ENCODE data around the gene TYW1B.
A peak's percentile ranks its signal among the peaks of the same experiment; 100 is the strongest.
"Not testable (repeated sequence)": the region's sequence is repeated elsewhere in the genome, so short reads cannot be mapped to it uniquely, and the experiment has no call there.

The TYW1B gene

DNA sequence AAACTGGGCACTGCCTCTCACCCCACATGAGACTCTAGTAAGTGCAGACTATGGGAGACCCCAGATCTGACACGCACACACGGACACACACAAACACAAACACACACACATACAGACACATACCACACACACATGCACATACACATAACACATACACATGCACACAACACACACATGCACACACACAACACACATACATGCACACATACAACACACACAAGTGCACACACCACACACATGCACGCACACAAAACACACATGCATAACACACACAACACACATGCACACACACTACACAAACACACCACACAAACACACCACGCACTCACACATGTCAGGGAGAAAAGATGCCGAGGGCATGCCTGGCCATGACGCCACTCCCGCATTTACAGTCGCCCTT is 205.5 kb downstream of the TYW1B start:
- ATAC-seq (ENCODE audit: low read depth) (no peak), DNase-seq (ENCODE audit: low spot score) (no peak)
- no peak overlapping the region for H3K4me3 ChIP-seq (ENCODE audit: severe bottlenecking)
- no peaks in the 10 kb centered on the region for H3K27me3 ChIP-seq (ENCODE audit: insufficient read depth, poor library complexity, severe bottlenecking)
- no peak overlapping the region for H3K27ac ChIP-seq (ENCODE audit: poor library complexity, severe bottlenecking)
- TF ChIP-seq, protein P1, sequence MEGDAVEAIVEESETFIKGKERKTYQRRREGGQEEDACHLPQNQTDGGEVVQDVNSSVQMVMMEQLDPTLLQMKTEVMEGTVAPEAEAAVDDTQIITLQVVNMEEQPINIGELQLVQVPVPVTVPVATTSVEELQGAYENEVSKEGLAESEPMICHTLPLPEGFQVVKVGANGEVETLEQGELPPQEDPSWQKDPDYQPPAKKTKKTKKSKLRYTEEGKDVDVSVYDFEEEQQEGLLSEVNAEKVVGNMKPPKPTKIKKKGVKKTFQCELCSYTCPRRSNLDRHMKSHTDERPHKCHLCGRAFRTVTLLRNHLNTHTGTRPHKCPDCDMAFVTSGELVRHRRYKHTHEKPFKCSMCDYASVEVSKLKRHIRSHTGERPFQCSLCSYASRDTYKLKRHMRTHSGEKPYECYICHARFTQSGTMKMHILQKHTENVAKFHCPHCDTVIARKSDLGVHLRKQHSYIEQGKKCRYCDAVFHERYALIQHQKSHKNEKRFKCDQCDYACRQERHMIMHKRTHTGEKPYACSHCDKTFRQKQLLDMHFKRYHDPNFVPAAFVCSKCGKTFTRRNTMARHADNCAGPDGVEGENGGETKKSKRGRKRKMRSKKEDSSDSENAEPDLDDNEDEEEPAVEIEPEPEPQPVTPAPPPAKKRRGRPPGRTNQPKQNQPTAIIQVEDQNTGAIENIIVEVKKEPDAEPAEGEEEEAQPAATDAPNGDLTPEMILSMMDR (IDR thresholded peaks at IDR 0.05; ENCODE audit: poor library complexity, severe bottlenecking), result no peak
- no peaks in the 10 kb centered on the region for H3K9me3 ChIP-seq (ENCODE audit: severe bottlenecking)
- peaks cover 3% of the 10 kb centered on the region for H3K4me1 ChIP-seq (ENCODE audit: insufficient read depth, poor library complexity, severe bottlenecking)
- no peaks in the 10 kb centered on the region for H3K36me3 ChIP-seq (ENCODE audit: low read depth)

DNA sequence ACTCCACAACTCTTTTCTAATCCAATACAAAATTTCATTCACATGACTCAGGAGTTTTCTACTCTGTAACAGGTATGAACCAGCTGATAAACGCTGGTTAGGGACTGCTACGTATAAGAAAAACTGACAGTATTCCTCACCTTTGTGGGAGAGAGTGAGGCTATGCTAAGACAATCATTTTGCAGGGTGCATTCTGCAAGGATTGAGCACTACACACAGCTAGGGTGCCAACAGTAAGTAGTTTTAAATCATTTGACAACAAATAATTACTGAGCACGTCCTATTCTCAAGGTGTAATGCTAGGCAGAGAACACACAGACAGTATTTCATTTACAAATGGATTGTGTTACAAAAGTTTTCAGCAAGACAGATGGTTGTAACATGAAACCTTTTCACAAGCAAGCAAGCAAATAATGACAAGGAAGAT is 206.2 kb downstream of the TYW1B start:
- H3K4me1 ChIP-seq (ENCODE audit: insufficient read depth, poor library complexity, severe bottlenecking); H3K4me3 ChIP-seq (ENCODE audit: severe bottlenecking); DNase-seq (ENCODE audit: low spot score); H3K27me3 ChIP-seq (ENCODE audit: insufficient read depth, poor library complexity, severe bottlenecking); H3K9me3 ChIP-seq (ENCODE audit: severe bottlenecking); H3K36me3 ChIP-seq (ENCODE audit: low read depth); H3K27ac ChIP-seq (ENCODE audit: poor library complexity, severe bottlenecking): not testable (repeated sequence)
- ATAC-seq (ENCODE audit: low read depth), result peak; percentile 72

DNA sequence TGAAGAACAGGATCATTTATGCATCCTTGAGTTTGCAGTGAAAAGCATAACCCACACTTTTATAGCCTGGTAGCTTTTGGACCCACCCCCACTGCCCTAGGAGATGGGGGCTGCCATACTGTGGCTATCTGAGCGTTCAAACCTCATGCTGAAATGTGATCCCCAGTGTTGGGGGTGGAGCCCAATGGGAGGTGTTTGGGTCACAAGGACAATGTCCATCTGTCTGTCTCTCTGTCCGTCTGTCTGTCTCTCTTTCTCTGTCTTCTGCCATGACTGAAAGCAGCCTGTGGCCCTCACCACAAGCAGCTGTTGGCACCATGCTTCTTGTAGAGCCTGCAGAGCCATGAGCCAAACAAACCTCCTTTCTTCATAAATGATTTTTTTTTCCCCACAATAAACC is 207.1 kb downstream of the TYW1B start:
- not testable (repeated sequence) for ATAC-seq (ENCODE audit: low read depth); H3K27me3 ChIP-seq (ENCODE audit: insufficient read depth, poor library complexity, severe bottlenecking)

DNA sequence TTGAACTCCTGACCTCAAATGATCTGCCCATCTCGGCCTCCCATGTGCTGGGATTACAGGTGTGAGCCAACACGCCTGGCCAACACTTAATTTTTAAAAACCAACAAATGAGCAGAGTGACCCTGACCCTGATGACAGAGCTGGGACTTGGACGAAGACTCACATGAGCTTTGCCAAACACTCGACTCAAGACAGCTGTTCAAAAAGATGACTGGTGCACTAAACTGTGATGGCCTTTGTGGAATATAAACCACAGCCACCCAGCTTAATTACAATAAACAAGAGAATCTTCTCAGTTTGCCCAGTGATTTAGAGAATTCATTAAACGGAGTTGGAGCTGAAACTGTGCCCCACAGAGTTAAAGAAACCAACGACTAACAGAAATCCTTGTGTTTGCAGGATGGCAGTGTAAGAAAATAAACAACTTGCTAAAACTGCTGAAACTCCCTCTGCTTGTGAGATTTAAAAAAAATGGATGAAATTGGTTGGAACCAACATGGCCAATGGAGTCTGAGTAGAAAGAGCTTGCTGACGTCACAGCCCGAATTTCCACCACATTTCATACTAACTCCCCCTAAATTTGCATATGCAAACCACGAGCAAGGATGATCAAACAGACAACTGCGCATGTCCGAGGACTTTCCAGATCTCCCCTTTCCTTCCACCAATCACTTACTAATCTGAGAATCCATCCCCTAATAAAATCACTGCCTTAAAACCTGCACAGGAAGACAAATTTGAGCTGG is 209.4 kb downstream of the TYW1B start:
- ATAC-seq (ENCODE audit: low read depth); H3K4me1 ChIP-seq (ENCODE audit: insufficient read depth, poor library complexity, severe bottlenecking); DNase-seq (ENCODE audit: low spot score); H3K9me3 ChIP-seq (ENCODE audit: severe bottlenecking); H3K27ac ChIP-seq (ENCODE audit: poor library complexity, severe bottlenecking); H3K27me3 ChIP-seq (ENCODE audit: insufficient read depth, poor library complexity, severe bottlenecking); H3K4me3 ChIP-seq (ENCODE audit: severe bottlenecking); H3K36me3 ChIP-seq (ENCODE audit: low read depth): not testable (repeated sequence)

More for the DNA sequence above, 207.1 kb downstream of the TYW1B start:
- not testable (repeated sequence) for DNase-seq (ENCODE audit: low spot score); H3K36me3 ChIP-seq (ENCODE audit: low read depth); H3K9me3 ChIP-seq (ENCODE audit: severe bottlenecking); H3K4me3 ChIP-seq (ENCODE audit: severe bottlenecking); H3K4me1 ChIP-seq (ENCODE audit: insufficient read depth, poor library complexity, severe bottlenecking); H3K27ac ChIP-seq (ENCODE audit: poor library complexity, severe bottlenecking)

DNA sequence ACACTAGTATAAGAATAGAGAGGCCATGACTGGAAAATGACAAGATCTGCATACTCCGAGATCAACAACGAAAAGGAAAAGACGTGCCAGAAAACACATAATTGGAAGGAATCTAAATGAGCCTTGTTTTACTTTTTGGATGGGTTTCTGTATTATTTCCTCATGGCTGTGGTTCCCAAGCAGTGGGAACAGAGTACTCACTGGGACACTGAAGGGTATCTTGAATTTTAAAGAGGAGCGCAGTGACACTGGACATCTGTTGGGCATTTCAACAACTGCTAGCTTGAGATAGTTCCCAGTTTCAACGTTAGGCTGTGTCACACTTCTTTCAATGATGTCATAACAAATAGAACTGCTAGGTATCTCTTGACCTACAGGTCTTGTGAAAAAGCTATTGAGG is 218.2 kb downstream of the TYW1B start:
- not testable (repeated sequence) for H3K27ac ChIP-seq (ENCODE audit: poor library complexity, severe bottlenecking); H3K4me1 ChIP-seq (ENCODE audit: insufficient read depth, poor library complexity, severe bottlenecking); H3K27me3 ChIP-seq (ENCODE audit: insufficient read depth, poor library complexity, severe bottlenecking); DNase-seq (ENCODE audit: low spot score); ATAC-seq (ENCODE audit: low read depth); H3K36me3 ChIP-seq (ENCODE audit: low read depth); H3K4me3 ChIP-seq (ENCODE audit: severe bottlenecking); H3K9me3 ChIP-seq (ENCODE audit: severe bottlenecking)

DNA sequence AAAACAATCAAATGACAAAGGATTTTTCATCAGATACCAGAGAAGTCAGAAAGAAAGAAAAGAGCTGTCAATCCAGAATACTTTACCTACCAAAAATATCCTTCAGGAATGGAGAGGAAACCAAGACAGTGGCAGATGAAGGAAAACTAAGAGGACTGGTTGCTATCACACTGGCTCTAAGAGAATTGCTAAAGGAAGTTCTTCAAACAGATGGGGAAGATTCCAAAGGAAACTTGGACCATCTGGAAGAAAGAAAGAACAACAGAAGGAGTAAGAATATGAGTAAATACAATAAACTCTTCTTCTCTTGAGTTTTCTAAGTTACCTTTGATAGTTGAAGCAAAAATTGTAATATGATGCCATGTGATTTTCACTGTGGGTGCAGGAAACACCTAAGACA is 220.0 kb downstream of the TYW1B start:
- H3K36me3 ChIP-seq (ENCODE audit: low read depth), result not testable (repeated sequence)

DNA sequence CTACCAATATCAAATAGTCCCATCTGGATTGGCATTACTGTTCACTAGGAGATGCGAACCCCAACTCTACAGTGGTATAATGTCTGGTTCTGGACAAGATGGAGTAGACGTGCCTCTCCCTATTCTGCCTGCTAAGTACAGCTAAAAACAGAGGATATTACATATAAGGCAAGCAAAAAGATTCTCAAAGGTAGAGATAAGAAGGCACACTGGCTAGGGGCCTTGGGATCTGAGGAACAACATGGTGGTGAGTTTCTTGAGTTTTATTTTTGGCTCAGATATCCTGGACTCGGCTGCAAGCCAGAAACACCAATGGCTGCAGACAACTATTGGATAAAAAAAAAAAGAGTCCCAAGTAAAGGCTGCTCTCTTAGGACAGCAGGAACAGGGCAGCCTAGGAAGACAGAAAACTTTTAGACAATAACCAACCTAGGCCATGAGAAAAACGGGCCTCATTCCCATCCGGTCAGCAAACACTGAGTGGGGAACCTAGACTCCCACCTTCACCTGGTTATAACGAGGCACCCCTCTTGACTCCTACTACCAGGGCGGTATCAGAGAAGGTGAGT is 222.1 kb downstream of the TYW1B start:
- H3K36me3 ChIP-seq (ENCODE audit: low read depth); DNase-seq (ENCODE audit: low spot score); ATAC-seq (ENCODE audit: low read depth); H3K9me3 ChIP-seq (ENCODE audit: severe bottlenecking); H3K27ac ChIP-seq (ENCODE audit: poor library complexity, severe bottlenecking); H3K4me1 ChIP-seq (ENCODE audit: insufficient read depth, poor library complexity, severe bottlenecking); H3K27me3 ChIP-seq (ENCODE audit: insufficient read depth, poor library complexity, severe bottlenecking); H3K4me3 ChIP-seq (ENCODE audit: severe bottlenecking): not testable (repeated sequence)

More for the DNA sequence above, 220.0 kb downstream of the TYW1B start:
- H3K4me1 ChIP-seq (ENCODE audit: insufficient read depth, poor library complexity, severe bottlenecking); H3K4me3 ChIP-seq (ENCODE audit: severe bottlenecking); H3K27ac ChIP-seq (ENCODE audit: poor library complexity, severe bottlenecking); H3K27me3 ChIP-seq (ENCODE audit: insufficient read depth, poor library complexity, severe bottlenecking); DNase-seq (ENCODE audit: low spot score); ATAC-seq (ENCODE audit: low read depth); H3K9me3 ChIP-seq (ENCODE audit: severe bottlenecking): not testable (repeated sequence)

DNA sequence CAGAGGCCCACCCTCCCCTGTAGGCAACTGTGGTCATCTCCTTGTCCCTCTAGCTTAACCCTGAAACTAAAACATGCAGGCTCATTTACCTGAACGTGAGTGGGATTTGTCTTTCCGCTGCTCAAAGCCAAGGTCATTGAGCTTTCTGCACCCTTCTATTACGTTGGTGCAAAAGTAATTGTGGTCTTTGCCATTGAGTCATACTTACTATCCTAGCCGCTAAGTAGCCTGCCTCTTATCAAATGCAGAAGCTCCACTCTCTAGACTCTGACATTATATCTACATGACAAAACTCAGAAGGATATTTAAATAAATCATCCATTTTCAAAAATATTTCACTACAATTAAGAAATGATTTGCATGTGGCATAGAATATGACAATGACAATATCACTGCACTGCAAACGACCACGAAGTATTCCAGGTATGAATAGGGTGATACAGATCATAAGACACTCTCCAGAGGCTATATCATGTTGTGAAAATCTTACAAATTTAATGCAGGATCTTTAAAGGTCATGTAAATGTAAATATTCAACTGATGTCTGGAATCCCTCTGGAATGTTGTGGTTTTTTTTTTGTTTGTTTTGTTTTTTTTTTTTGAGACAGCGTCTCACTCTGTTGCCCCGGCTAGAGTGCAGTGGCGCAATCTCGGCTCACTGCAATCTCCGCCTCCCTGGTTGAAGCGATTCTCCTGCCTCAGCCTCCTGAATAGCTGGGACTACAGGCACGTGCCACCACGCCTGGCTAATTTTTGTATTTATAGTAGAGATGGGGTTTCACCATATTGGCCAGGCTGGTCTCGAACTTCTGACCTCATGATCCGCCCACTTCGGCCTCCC is 223.0 kb downstream of the TYW1B start:
- not testable (repeated sequence) for H3K36me3 ChIP-seq (ENCODE audit: low read depth); H3K9me3 ChIP-seq (ENCODE audit: severe bottlenecking); ATAC-seq (ENCODE audit: low read depth); H3K4me3 ChIP-seq (ENCODE audit: severe bottlenecking); H3K4me1 ChIP-seq (ENCODE audit: insufficient read depth, poor library complexity, severe bottlenecking); H3K27ac ChIP-seq (ENCODE audit: poor library complexity, severe bottlenecking); H3K27me3 ChIP-seq (ENCODE audit: insufficient read depth, poor library complexity, severe bottlenecking); DNase-seq (ENCODE audit: low spot score)

DNA sequence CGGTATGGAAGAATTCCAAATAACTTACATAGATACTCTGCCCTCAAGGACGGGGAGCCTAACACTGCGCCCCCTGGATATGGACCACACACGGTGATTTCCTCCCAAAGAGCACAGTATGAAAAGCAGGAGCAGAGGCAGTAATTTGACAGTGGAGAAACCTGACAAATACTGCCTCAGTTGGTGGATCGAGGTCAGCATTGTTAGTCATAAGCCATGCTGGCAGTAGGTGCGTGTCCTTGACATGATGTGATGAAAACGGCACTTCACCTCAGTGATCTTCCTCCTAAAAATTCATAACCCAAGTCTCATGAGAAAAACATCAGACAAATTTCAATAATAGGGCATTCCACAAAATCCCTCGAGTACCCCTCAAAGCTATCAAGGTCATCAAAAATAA is 224.5 kb downstream of the TYW1B start:
- H3K9me3 ChIP-seq (ENCODE audit: severe bottlenecking); H3K36me3 ChIP-seq (ENCODE audit: low read depth); H3K4me1 ChIP-seq (ENCODE audit: insufficient read depth, poor library complexity, severe bottlenecking); H3K27me3 ChIP-seq (ENCODE audit: insufficient read depth, poor library complexity, severe bottlenecking); H3K4me3 ChIP-seq (ENCODE audit: severe bottlenecking); ATAC-seq (ENCODE audit: low read depth); H3K27ac ChIP-seq (ENCODE audit: poor library complexity, severe bottlenecking); DNase-seq (ENCODE audit: low spot score): not testable (repeated sequence)
